Measurements from ENCODE around the gene CARNS1. TPM values are rescaled to one million over a fixed set of nuclear protein-coding genes. Genes with fewer than 3 reads are reported as not detected.

The CARNS1 gene
- total and polyA plus RNA-seq, 2 of the 13 experiments (the other 11 are each of a cell fraction or from before 2014, with no cell fraction given) = not detected

- TF ChIP-seq HMGXB3 (CRISPR knock-in tag; IDR thresholded peaks at IDR 0.05; ENCODE audit: borderline replicate concordance) = no peak
- TF ChIP-seq ZNF574 (CRISPR knock-in tag; IDR thresholded peaks at IDR 0.05) = no peak
- no peak for TF ChIP-seq TEAD2 (CRISPR knock-in tag; IDR thresholded peaks at IDR 0.05)
- peak; percentile 46; the same call in 1 of the 2 replicates for TF ChIP-seq POGK (CRISPR knock-in tag; conservative IDR thresholded peaks at IDR 0.05)
- TF ChIP-seq ZFX (CRISPR knock-in tag; IDR thresholded peaks at IDR 0.05; ENCODE audit: low read depth) = peak; percentile 85
- no peak for TF ChIP-seq PCBP1 (IDR thresholded peaks at IDR 0.05; ENCODE audit: borderline replicate concordance, low read depth, low read length)
- peak; percentile 44; the same call in 1 of the 2 replicates for TF ChIP-seq SP2 (CRISPR knock-in tag; IDR thresholded peaks at IDR 0.05)
- peak; percentile 48 for TF ChIP-seq HDAC1 (CRISPR knock-in tag; IDR thresholded peaks at IDR 0.05)
- TF ChIP-seq TBP (CRISPR knock-in tag; IDR thresholded peaks at IDR 0.05) = no peak
- peak; percentile 52; the same call in 1 of the 2 replicates for TF ChIP-seq MEF2D (CRISPR knock-in tag; IDR thresholded peaks at IDR 0.05)
- TF ChIP-seq STAT6 (CRISPR knock-in tag; IDR thresholded peaks at IDR 0.05; ENCODE audit: borderline replicate concordance) = 0 out of 2 replicates have a peak, but pooled peaks have one; percentile 14
- no peak for TF ChIP-seq ZNF101 (CRISPR knock-in tag; IDR thresholded peaks at IDR 0.05; ENCODE audit: borderline replicate concordance, low read depth)
- TF ChIP-seq HOXA5 (CRISPR knock-in tag; IDR thresholded peaks at IDR 0.05) = no peak
- no peak for TF ChIP-seq ZNF550 (CRISPR knock-in tag; IDR thresholded peaks at IDR 0.05; ENCODE audit: borderline replicate concordance)
- no peak for TF ChIP-seq MTERF4 (CRISPR knock-in tag; IDR thresholded peaks at IDR 0.05)
Measured at GRCh38 chr11:67464411-67465188, 49.1 kb downstream of the CARNS1 start (continued).
